Muscle of back (tissue), 11 donors: ENCODE measurements around the gene PAX6. TPM values are rescaled to one million over a fixed set of nuclear protein-coding genes. Genes with fewer than 3 reads are reported as not detected.

ENCODE experiments used
- DNase-seq, 3 donors: peaks; one replicate each; pipeline versions ENCODE4 v3.0.0 to v3.0.0-alpha.2; 2013
- polyA plus RNA-seq, 10 donors: library from polyadenylated mRNA; unstranded; fragments of 120-200 nt; gene quantifications; one replicate each; pipeline ENCODE4 v1.2.1, GENCODE V29; 2013; ENCODE audit not compliant: insufficient read length in 10 of 10

PAX6 gene
- polyA plus RNA-seq, 10 donors, result 0.23 to 1.6 (median 0.68) TPM

- DNase-seq, result no peak
Measured at GRCh38 chr11:31809541-31809856, 1.6 kb downstream of the PAX6 start.

- peak in 1 of 3 donors; percentile 37 for DNase-seq
Measured at GRCh38 chr11:31808721-31809540, 2.2 kb downstream of the PAX6 start.

- no peak for DNase-seq
Measured at GRCh38 chr11:31807799-31808667, 3.1 kb downstream of the PAX6 start.

- peak in 1 of 3 donors; percentile 10 for DNase-seq
Measured at GRCh38 chr11:31806928-31807798, 4.0 kb downstream of the PAX6 start.

- peak in 1 of 3 donors; percentile 14 for DNase-seq
Measured at GRCh38 chr11:31806186-31806927, 4.8 kb downstream of the PAX6 start.

- DNase-seq, result peak in 1 of 3 donors; percentile 26
Measured at GRCh38 chr11:31805629-31806185, 5.4 kb downstream of the PAX6 start.

GRCh38 chr11:31805037-31805628, 6.0 kb downstream of the PAX6 start:
- peak in 1 of 3 donors; percentile 44 for DNase-seq

- DNase-seq, result peak in 1 of 3 donors; percentile 34
Measured at GRCh38 chr11:31804312-31805036, 6.6 kb downstream of the PAX6 start.

- DNase-seq, result peak in 1 of 3 donors; percentile 31
Measured at GRCh38 chr11:31803813-31804311, 7.3 kb downstream of the PAX6 start.

GRCh38 chr11:31802990-31803812, 7.9 kb downstream of the PAX6 start:
- peak in 1 of 3 donors; percentile 33 for DNase-seq

- peak in 1 of 3 donors; percentile 16 for DNase-seq
Measured at GRCh38 chr11:31802609-31802989, 8.5 kb downstream of the PAX6 start.

GRCh38 chr11:31802000-31802551, 9.0 kb downstream of the PAX6 start:
- peak in 1 of 3 donors; percentile 11 for DNase-seq

- DNase-seq, result peak in 1 of 3 donors; percentile 36
Measured at GRCh38 chr11:31801298-31801702, 9.8 kb downstream of the PAX6 start.

- DNase-seq, result peak in 1 of 3 donors; percentile 17
Measured at GRCh38 chr11:31800398-31801265, 10.5 kb downstream of the PAX6 start.

- DNase-seq, result peak in 1 of 3 donors; percentile 58
Measured at GRCh38 chr11:31799435-31800397, 11.4 kb downstream of the PAX6 start.
